ENCODE results near the gene HCAR2.
A peak's percentile ranks its signal among the peaks of the same experiment; 100 is the strongest.
"Not testable (repeated sequence)": the region's sequence is repeated elsewhere in the genome, so short reads cannot be mapped to it uniquely, and the experiment has no call there.

HCAR2 gene

DNA sequence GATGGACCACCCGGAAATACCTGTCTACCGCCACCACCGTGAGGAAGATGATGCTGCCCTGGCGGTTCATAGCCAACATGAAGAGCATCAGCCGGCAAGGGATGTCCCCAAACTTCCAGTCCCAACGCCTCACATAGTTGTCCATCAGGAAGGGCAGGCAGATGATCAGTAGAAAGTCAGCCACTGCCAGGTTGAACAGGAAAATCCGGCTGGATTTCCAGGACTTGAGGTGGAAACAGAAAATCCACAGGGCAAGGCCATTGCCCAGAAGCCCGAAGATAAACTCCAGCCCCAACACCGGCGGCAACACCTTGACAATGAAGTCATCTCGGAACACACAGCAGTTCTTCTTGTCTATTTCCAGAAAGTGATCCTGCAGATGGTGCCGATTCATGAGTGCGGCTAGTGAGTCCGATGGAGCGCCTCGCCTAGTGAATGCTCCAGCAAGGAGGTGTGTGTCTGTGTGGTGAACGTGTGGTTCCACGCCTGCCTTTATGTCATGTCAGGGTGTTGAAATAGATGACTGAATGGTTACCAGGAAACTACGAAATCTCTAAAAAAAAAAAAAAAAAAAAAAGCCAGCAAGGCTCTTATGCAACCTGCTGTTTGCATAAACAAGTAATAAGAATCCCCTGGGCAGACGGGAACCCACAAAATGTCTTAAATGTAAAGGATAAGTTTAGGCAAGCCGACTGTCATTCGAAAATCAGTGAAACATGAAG, at the start of gene HCAR2:
HCAR2 (minus strand) TSS at position 468 of the 722 bp plus-strand sequence; CDS start at position 394, 74 bp downstream.
- DNase-seq, result peak in 3 of 56 donors; percentile 1 to 10 (median 5)

DNA sequence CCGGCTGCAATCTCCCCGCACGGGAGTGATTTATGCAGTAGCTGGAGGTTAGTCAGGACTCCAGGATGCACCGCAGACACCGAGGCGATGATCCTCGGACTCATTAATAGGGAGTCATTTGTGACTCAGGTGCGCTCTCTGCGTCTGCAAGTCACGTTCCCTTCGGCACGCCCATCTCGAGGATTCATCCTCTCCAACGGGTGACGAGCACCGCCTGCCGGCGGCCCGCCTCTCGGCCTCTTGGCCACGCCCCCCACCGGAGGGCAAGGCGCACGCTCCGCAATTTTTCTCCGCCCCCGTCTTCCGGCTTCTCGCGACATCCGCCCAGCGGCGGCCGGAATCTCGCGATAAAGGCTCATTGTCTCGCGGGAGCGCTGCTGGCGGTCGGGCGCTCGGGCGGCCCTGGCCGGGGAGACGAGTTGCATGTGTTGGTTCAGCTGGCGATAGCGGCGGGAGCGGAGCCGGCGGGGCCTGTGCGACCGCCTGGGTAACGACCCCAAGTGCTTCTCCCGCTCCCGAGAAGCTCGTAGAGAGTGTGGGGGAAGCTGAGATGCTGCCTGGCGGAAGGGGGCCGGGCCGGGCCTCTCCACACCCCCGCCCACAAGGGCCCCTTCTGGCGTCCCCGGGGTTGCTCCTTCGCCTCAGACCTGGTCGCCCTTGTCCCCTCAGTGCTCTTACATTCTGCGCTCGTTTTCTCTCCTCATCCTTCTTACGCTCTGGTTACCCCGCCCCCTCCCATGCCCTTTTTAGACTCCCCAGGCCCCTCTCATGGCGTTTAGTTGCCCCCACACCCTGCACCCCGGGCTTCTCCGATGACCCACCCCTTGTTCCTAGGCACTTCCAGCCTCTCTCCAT, 49.5 kb upstream of the HCAR2 start, which contains the start of gene DENR:
DENR (plus strand) TSS at position 361 of the 855 bp plus-strand sequence. CDS start 878 bp downstream, outside the sequence.
- peak; percentile 65 to 97 (median 94) for DNase-seq

DNA sequence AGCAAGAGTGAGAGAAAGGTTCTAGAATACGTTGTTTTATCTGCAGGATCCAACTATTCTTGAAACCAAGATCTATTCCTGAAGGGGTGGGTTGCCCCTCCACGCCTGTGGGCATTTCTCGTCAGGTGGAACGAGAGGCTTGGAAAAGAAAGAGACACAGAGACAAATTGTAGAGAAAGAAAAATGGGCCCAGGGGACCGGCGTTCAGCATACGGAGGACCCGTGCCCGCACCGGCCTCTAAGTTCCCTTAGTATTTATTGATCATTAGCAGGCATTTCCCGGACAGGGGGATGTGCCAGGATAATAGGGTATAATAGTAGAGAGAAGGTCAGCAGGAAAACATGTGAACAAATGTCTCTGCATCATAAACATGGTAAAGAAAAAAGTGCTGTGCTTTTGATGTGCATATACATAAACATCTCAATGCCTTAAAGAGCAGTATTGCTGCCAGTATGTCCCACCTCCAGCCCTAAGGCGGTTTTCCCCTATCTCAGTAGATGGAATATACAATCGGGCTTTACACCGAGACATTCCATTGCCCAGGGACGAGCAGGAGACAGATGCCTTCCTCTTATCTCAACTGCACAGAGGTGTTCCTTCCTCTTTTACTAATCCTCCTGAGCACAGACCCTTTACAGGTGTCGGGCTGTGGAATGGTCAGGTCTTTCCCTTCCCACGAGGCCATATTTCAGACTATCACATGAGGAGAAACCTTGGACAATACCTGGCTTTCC, 47.8 kb upstream of the HCAR2 start:
- DNase-seq, result not testable (repeated sequence)

DNA sequence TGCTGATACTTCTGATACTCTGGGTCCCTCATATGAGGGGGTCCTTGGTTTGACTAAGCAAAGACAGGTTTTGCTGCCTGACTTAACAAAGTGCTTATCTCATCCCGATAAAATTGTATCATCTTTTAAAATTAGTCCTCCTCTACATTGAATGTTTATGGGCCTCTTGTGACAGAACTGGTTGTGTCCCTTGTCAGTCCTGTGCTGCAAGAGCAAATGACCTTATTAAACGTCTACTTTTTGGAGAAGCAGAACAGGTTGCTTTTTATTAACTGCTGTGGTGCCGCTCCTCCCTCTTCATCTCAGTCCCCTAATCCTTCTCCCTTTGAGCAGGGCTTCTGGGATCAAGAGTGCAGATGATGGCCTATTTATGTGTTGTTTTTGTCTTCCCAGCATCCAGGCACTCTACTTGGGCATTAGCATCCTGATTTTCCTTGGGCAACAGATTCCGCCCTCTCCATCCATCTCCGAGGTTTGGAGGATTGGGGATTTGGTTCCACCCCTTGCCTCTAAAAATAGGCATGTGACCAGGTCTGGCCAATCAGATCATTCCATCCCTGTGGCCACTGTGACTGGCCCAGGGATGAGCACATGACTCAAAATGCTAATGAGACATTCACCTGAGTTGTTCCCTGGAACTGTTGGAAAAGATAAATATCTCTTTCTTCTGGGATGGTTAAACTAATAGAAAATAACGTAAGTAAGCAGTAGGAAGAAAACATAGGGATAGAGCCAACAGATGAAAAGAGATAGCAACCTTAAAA, 46.6 kb upstream of the HCAR2 start:
- DNase-seq, result peak in 1 of 56 donors; percentile 4

DNA sequence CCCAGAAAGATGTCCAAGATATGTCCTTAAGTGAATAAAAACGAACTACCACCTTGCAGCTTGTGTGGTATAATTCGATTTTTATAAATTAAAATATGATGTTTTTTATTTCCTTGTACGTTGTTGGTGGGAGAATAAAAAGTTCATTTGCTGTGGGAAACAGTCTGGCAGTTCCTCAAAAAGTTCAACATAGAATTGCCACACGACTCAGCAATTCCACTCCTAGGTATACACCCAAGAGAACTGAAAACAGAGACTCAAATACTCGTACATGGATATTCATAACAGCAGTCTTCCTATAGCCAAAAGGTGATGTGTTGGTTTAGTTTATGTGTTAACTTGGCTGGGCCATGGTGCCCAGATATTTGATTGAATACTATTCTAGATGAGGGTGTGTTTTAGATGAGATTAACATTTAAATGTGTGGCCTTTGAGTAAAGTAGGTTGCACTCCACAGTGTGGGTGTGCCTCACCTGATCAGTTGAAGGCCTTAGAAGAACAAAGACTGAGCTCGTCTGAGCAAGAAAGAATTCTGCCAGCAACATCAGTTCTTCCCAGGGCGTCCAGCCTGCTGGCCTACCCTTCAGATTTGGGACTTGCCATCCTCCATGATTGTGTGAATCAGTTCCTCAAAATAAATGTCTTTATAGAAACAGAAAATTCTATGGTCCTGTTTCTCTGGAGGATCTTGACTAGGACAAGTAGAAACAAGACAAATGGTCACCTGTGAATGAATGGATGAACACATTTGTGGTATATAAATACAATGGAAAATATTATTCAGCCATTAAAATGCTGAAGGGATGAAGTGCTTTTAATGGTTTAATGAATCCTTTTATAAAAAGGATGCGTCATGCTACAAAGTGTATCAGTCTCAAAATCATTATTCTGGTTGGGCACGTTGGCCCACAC, 44.3 kb upstream of the HCAR2 start:
- no peak for DNase-seq

DNA sequence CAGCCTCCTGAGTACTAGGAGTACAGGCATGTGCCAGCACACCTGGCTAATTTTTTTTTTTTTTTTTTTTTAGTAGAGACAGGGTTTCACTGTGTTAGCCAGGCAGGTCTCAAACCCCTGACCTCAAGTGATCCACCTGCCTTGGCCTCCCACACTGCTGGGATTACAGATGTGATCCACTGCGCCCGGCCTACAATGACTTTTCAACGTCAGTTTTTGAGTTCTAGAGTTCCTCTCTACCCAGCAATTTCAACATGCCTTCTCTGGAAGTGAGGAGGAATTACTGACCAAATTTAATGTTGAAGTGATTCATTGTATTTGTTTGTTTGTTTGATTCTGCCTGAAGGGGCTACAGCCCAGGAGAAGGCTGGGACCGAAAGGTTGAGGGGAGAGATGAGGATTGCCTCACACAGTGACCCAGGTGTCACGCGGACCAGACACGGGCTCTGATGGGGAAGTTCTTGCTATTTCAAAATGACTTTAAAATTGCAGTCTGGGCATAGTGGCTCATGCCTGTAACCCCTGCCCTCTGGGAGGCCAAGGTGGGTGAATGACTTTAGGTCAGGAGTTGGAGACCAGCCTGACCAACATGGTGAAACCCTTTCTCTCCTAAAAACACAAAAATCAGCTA, 40.9 kb upstream of the HCAR2 start:
- peak in 6 of 56 donors; percentile 3 to 18 (median 8) for DNase-seq

DNA sequence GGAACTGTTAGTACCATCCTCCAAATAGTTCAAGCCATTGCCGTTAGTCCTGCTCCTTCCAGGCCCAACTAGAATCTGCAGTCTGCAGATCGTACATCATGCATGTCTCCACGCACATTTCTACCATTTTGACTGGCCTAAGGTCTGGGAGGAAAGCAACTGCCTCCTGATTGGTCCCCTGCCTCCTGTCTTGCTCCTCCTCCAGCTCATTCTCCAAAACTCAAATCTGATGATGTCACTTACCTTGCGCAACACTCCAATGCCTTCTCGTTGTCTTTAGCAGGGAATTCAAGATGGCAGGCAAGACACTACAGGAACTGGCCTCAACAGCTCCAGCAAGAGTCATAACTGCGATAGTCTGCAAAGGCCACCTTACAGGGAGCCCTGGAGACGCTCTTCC, 37.2 kb upstream of the HCAR2 start:
- DNase-seq, result no peak

DNA sequence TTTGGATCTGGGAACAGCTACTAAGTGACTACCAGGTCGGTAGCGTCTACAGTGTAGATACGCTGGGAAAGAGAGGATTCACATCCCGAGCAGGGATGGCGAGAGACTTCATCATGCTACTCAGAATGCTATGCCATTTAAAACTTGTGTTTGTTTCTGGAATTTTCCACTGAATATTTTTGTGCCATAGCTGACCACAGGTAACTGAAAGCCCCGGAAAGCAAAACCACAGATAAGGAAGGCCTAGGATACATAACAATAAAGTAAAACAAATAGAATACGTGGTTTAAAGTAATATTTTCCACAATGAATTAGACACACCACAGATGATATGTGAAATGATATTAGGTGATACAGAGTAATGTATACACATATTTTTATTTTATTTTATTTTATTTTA, 35.4 kb upstream of the HCAR2 start:
- DNase-seq, result no peak

DNA sequence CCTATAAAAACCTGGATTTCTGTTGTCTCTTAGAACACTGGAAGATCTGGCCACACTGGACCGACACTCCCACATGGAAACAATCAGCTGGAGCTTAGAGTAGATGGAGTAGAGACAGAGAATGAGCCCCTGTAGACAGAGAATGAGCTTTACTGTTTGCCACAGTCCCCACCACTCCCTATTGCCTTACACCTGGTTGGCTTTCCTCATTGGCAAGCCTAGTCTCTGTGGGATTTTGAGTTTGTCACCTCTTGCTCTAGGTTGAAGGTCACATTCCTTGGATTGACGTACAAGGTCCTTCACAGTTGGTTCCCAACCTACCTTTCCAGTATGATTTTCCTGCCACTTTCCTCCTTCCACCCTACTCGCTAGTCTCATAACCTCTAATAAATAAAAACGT, 29.5 kb upstream of the HCAR2 start:
- DNase-seq, result no peak

DNA sequence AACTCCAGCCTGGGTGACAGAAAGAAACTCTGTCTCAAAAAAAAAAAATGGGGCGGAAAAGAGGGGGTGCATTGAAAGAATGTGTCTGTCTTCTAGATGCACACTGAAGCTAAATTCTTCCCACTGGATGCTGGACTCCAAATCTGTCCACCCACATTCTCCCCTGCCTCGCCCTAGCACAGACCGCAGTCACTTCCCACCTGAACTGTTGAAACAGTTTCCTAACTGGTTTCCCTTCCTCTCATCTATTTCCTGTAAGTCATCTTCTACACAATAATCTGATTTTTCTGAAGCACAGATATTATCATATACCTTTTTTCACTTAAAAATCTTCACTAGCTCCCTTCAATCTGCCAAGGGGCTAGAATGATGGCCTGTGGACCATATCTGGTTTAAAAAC, 29.0 kb upstream of the HCAR2 start:
- DNase-seq, result no peak

DNA sequence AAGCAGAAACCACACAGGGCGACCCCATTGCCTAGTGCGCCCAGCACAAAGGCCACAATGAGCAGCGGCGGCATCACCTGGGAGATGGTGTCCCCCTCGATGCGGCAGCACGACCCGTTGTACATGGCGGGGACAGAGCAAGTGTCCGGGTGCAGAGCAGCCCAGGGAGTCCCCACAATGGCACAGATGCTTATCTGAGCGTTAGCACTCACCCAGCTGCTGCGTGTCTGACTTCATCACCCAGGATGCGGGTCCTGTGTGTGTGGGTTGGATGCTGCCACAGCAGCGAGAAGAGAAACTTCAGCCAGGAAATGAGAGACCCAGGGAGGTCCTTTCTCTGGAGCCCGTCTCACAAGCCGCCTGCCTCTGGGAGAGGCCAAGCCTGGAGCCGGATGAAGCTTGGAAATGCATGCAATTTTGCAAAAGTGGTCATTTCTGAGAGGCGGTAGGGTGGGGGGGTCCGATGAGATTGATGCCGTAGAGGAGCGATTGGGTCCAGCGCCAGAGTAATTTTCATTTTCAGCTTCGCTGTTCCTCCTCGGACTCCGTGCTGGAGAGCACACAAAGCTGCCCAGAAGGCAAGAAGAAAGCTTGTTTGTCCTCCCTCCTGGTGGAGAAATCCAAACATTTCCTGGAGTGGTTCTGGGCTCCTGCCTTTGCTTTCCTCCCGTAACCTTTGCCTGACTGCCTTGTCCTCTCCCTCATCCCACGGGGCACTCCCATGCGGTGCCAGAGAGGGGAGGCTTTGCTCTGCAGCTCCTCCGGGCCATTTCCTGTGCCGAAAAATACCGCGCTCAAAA, 27.3 kb upstream of the HCAR2 start, which contains the start of gene HCAR1:
HCAR1 (minus strand) TSS at position 630 of the 800 bp plus-strand sequence; CDS start at position 125, 505 bp downstream.
- DNase-seq, result no peak

DNA sequence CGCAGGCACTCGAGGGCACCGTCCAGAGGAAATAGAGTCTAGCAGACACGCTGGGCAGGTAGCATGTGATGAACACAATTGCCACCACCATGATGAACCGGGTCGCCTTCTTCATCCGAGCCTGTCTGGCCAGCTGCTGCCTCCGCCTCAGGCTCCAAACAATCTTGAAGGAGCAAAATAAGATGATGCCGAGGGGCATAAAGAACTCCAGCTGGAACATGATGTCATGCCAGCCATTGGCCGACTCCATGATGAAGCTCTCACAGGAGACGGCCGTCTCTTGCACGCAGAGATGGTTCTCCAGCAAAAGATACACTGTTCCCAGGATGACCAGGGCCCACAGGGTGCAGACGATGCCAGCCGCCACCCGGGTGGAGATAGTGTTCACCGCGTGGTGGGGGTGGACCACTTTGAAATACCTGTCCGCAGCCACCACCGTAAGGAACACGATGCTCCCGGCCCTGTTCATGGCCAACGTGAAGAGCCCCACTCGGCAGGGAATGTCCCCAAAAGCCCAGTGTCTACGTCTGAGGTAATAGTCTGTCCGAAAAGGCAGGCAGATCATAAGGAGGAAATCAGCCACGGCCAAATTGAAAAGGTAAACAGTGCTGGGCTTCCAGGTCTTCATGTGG, 26.5 kb upstream of the HCAR2 start:
- no peak for DNase-seq

DNA sequence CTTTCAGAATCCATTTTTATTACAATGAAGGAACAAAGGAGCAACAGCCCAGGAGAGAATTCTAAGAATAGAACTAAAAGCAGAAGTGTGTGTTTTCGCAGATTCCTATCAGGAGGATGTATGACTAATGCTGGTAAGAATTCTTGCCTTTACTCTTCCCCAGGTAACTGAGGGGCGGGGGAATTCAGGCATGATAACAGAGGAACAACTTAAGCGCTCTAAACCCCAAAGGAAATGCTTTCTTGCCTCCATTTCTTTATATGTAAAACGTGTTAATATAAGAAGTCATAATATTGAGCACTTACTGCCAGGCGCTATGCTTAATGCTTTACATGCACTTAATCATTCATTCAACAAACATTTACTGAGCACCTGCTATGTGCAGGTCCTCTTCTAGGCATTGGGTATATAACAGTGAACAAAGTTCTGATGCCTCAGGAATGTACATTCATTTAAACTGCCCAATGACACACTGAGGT, 23.0 kb upstream of the HCAR2 start:
- no peak for DNase-seq

DNA sequence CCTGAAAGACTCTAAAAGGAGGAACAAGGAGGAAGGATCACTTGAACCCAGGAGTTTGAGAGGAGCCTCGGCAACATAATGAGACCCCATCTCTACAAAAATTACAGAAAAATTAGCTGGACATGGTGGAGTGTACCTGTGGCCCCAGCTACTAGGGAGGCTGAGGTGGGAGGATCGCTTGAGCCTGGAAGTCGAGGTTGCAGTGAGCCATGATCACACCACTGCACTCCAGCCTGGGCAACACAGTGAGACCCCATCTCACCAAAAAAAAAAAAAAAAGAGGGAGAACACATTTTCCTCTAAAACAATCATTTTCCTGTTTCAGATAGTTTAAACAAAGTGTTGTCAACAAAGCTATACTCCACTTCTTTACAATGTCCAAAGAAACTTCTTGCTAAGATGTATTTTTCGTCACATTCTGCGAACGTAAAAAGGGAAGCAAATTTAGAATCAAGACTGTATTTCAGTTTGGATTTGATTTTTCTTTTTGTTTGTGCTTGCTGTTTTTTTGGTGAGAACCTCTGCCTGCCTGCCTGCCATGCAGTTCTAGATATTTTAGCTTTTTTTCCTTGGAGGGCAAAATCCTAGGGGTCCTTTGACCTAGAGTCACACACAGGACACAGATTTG, 22.4 kb upstream of the HCAR2 start:
- DNase-seq, result no peak

DNA sequence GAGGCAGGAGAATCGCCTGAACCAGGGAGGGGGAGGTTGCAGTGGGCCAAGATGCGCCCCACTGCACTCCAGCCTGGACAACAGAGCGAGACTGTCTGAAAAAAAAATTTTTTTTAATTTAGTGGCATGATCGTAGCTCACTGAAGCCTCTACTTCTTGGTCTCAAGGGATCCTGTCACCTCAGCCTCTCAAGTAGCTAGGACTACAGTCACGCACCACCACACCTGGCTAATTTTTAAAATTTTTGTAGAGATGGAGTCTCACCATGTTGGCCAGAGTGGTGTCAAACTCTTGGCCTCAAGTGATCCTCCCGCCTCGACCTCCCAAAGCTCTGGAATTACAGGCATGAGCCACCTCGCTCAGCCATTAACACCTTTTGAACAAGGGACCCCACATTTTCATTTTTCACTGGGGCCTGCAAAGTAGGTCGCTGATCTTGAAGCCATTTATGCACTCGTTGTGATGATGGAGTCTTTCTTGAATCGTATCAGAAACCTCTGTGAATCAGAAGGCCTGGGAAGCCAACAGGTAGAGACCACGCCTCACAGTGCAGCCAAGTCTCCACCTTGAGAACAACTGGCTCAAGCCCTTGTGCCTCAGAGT, 21.6 kb upstream of the HCAR2 start:
- DNase-seq, result no peak

DNA sequence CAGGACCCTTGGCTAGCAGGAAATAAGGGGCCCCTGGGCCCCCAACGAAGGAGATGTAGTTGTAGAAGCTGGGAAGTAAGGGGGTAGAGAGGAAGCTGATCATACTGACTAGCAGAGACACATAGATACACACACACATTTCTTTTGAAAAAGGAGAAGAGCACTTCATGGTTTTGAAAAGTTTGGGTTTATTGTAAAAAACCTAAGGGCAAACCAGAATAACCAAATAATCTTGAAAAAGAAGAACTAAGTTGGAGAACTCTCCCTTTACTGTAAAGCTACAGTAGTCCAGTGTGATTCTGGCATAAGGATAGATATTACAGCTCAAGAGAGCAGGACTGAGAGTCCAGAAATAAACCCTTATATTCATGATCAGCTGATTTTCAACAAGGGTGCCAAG, 19.2 kb upstream of the HCAR2 start:
- no peak for DNase-seq

DNA sequence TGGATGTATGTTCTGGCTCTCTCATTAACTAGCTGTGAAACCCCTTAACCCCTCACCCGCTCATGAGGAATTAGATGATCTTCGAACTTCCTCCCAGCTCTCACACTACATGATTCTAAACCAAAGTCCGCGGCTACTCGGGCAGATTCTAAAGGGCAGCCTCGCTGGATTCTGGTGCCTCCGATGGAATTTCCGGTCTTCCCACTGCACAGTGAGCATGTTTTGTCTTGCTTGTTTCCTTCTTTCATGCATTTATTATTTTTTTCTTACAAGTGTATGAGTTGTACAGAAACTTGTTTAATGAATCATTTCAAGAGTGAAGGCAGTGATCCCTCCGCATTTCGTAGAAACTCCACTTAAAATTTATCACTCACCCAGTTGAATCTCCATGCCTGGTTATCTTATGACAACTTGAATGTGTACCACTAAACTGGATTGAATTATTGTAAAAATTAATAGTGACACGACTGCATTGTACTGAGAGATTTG, 17.9 kb upstream of the HCAR2 start:
- DNase-seq, result no peak
